GM12892 (cell line): ENCODE data around the gene CACNA1C.

Source experiments
- POLR2A ChIP-seq: IDR thresholded peaks from 2 replicates; pipeline ENCODE4 v1.6.1; 2011; ENCODE audit warnings: low read depth, low read length, control low read depth
- TAF1 ChIP-seq: IDR thresholded peaks from 2 replicates; pipeline ENCODE4 v1.6.1; 2011; ENCODE audit warnings: low read depth, mild to moderate bottlenecking, control low read depth, low read length, borderline replicate concordance

DNA sequence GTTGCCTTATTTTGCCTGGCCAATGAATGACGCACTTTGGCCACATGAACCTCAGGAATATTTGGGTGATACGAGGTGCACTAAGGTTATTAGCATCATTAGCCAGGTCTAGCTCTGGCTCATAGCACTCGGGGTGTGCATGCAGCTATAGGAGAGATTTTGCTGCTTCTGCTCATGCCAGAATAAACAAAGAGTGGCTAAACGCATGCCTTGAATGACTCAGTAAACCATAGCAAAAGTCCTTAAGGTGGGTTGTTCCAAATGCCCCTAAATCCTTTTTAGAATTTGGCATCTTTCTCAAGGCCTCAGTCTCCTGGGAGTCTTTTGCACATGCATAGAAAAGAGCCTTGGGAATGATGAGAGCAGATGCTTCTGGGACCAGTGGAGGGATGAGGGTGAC, 398.2 kb downstream of the CACNA1C start:
- TF ChIP-seq TAF1 (no peak), POLR2A (no peak)
